GM21390 (cell line): ENCODE measurements around the gene CCDC34.

Source experiments
- ATAC-seq: cut with Tn5 transposase; IDR thresholded peaks from one replicate; pipeline ENCODE4 v1.9.1; 2021; ENCODE audit not compliant: unreplicated experiment

The CCDC34 gene

DNA sequence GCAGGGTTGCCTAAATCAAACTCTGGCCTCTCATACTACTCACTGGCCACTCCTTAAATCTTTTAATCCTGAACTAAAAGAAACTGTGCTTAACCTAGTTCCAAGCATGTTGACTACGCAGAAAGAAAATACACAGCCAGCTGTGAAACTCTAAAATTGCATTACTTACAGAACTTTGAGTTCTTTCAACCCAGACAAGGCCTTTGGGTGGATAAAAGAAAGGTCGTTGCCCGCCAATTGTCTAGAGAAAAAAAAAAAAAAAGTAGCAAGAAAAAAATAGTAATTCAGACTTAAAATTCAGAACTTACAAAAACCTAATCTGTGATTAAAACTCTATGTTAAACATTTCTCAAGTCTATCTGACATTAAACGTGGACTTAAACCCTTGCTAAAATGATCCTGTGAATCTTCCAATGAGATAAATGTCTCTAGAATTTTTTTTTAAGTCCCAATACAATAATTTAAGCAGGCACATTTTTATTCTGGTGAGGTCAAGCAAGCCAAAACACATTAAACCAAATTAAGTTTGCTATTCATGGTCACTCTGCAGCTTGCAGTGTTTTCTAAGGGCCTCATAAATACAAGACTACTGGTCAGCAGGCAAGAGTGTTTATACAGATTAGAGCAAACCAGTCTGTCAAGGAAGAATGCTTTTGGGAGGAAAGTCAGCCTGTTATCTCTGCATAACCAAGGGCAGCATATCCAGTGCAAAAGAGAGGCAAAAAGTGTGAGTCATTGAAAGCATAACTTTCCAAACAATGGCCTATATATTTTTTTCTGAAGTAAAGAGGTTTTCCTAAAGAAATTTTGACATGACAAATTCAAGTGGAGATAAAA is 29.5 kb upstream of the CCDC34 start:
- no peak for ATAC-seq

DNA sequence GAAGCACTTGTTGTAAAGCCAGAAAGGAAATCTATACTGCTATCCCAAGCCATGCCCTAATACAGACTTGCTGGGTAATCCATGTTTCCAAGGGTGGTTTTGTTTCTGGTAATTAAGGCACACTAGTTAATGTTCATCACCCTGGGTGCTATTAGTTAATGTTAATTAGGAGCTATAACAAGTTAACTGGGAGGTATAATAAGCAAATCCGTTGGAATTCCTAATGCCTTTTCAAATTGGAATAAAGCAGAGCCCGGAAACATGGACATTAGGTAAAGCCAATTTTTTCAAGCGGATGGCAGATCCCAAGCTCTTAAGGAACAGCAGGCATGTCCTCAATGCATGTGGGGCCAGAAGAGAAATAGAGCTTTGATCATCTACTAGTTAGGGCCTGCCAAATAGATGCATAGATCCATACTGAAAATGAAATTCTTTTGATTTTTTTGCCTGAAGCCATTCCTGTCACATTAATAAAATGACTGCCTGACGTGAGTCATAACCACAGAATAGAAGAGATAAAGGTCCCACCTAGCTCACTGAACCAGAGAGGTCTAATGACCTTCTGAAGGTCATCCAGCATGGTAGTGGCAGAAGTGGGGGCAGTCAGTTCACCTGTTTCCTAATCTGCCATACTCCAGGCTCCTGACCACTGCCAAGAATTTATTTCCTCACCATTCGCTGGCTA is 28.5 kb upstream of the CCDC34 start:
- no peak for ATAC-seq

GRCh38 chr11:27390318-27391295 is 27.6 kb upstream of the CCDC34 start:
- ATAC-seq, result no peak

GRCh38 chr11:27388869-27389268 is 25.9 kb upstream of the CCDC34 start:
- ATAC-seq, result no peak

DNA sequence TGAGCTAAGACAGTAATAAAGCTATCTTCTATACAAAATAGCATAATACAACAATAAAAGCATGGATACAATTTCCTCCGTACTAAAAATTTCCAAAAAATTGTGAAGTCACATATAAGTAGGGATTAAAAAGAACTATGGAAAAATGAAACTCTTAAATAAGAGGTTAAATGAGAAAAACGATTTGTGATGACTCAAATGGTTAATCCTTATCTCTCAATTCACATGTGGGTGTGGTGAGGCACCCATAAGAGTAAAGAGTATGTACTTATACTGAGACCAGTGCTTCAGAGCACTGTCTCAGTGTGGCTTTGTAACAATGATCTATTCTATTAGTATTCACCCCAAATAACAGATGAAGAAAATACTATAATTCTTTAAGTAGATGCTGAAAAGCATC is 25.0 kb upstream of the CCDC34 start:
- no peak for ATAC-seq

DNA sequence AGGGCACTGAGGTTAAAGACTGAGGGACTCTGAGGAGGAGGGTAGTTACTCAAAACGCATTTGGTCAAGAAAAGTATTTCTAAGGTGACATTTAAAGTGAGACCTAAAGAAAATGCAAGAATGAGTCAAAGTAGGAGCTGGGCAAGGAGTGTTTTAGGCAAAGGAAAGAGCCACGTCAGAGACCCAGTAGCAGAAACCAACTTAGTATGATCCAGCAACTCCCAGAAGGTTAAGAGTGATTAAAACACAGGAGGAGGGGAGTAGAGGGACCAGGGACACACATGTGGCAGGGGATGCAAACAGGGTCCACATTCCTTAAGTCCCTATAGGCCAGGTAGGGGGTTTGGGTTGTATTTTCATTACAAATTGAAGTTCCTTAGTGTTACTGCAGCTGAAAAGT is 24.3 kb upstream of the CCDC34 start:
- no peak for ATAC-seq

DNA sequence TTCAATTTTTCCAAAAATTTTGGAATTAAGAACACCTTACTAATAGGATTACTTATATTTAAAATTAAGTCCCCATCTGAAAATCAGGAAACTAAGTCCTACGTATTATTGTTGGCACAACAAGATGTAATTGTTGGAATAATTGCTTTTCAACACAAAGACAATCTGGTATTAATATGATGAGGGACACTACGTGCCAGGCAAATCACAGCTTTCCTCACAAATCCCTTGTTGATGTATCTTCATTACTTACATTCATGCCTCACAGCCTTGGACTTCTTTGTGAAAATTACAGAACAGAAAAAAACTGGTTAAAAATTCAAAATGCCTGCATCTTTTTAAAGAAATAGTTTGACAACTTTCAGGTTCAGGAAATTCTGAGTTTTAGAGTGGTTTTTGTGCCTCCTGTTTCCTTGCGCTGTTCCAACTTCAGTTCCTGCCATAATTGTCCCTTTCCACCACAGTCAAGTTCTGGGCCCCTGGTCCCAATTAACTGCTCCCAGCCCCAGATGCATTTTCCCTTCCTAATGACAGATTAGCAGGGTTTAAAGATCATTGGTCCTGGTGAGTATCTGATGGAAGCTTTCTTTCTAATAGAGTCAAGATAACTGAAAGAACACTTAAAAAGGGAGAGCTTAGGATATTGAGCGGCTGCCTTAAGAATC is 23.3 kb upstream of the CCDC34 start:
- no peak for ATAC-seq

DNA sequence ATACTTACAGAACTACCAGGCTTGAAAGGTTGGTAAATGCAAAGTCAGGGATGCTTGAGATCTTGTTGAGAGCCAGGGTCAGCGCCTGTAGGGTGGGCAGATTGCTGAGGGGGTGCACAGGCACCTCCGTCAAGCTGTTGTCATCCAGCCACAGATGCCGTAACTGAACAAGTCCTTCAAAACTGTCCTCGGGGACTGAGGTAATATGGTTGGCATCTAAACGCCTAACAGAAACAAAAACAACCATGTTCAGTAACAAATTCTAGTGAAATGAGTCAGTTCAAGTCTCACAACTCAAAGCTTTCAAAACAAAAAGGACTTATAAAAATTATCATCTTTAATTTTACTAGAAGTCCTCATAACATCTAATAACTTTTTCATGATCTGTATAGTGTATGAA is 22.2 kb upstream of the CCDC34 start:
- no peak for ATAC-seq

DNA sequence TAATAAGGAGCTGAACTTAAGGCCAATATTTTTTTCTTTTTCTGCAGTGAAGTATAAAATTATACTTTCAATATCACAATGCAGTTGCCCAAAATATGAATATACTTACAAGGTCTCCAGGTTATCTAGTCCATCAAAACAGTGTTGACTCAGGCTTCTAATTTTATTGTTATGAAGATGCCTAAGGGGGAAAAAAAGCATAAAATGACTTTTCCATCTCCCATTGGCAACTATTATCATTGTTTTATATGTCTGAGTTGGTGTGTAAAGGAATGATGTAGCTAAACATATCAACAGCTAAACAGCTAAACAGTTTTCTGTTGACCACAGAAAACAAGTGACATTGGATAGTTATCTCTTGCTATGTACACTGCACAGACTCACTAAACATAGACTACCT is 21.2 kb upstream of the CCDC34 start:
- ATAC-seq, result no peak

- ATAC-seq, result no peak
Observed at GRCh38 chr11:27383645-27384044, 20.6 kb upstream of the CCDC34 start.

GRCh38 chr11:27381238-27381666 is 18.2 kb upstream of the CCDC34 start:
- no peak for ATAC-seq

DNA sequence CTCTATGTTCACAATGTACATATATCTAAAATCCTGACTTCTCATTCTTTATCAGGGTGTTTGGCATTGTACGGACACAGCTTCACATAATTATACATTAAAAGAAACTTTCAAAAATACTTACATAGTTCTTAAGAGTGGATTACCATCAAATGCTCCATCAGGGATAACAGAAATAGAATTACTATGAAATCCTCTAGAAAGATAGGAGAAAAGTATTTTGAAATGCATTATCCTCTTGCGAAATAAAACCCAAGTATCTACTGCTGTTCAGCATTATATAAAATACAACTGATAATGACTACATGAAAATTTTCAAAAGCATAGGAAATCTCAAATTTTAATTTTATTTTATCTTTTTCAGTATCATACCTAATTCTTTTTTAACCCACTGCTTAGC is 17.8 kb upstream of the CCDC34 start:
- no peak for ATAC-seq

- no peak for ATAC-seq
Observed at GRCh38 chr11:27379449-27379848, 16.4 kb upstream of the CCDC34 start.

DNA sequence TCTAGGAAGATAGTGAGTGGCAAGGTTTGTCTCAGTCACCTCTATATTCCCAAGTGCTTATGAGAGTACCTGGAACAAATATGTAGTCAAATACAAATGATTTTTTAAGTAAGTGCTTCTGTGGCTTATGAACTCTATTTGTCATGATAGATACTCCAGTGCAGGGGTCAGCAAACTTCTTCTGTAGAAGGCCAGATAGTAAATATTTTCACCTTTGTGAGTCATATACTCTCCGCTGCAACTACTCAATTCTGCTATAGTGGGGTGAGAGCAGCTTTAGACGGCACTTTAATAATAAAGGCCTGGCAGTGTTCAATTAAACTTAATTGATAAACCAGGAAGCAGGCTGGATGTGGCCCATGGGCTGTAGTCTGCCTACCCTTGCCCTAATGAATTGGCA is 12.4 kb upstream of the CCDC34 start:
- no peak for ATAC-seq

DNA sequence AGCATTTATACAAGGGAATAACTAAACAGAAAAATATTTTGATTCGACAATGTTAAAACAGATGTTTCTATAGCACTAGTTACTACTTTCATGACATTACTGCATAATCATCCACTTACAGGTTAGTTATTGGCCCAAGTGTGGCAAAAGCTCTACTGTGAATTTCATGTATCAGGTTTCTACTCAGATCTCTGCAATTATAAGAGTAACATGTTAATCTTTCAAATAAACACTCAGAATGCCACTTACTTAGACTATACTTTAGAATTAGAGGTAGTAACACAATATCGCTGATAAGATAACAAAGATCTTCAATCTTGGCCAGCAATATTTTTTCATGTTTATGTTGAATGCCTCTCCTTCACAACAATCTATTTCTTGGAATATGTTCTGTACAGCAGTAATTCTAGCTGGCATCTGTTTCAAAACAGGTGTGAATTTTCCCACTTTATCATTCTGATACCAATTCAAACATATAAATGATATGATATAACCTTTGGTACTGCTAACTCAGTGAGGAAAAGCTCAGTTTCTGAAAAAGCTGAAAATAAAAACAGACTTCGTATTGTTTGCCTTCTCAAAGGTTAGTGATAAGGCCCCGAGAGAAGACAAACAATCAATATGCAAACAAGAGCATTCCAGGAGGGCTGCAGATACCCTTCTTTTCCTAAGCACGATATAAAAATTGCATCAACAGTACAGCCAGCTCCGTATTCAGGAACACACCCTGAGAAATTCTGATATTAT is 11.0 kb upstream of the CCDC34 start:
- ATAC-seq, result no peak

- ATAC-seq, result no peak
Observed at GRCh38 chr11:27373392-27373791, 10.4 kb upstream of the CCDC34 start.

DNA sequence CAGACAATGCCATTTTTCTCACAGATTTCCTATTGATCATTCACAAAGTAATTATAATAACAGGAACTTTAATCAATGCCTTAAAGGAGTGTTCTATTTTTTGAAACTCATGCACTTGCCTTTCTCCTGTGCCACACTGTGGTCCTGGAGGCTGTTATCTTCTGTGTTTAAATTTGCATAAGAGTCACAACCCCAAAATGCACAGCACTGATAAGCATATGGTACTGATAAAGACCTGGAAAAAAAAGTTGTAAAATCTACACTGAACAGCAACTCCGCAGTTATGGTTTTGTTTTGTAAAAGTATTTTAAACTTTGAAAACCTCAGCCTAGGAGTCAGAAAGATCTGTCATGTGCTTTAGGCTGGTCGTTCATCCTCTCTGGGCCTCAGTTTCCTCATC is 9.1 kb upstream of the CCDC34 start:
- no peak for ATAC-seq

GRCh38 chr11:27371489-27371888 is 8.5 kb upstream of the CCDC34 start:
- no peak for ATAC-seq

GRCh38 chr11:27370374-27370773 is 7.4 kb upstream of the CCDC34 start:
- no peak for ATAC-seq

DNA sequence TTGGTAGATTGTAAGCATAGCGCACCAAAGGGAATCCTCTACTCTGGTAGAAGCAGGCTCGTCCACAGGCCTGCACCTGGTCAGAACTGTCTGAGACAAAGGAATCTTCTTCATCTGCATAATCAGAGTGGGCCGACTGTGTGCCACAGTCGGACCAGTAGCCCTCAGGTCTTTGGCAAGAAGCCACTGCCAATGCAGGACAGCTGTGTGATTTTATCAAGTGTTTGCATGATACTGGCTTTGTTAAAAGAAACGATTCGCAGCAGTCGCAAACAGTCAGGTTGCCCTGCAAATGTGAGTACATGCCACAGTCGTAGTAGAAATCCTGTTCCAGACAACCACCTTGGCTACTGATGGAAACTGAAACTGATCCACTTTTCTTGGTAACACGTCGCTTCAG is 4.9 kb upstream of the CCDC34 start:
- ATAC-seq, result no peak
